C4-2B (cell line): ENCODE measurements around the gene TFB1M.

ENCODE experiments used
- CTCF ChIP-seq: fragments of 450-650 bp; conservative IDR thresholded peaks from 2 replicates; pipeline ENCODE4 v1.5.1; 2017; ENCODE audit warnings: mild to moderate bottlenecking
- ZFX ChIP-seq: fragments of 450-650 bp; IDR thresholded peaks from 2 replicates; pipeline ENCODE4 v1.6.1; 2017

GRCh38 chr6:155245193-155245592, 69.1 kb downstream of the TFB1M start:
- no peak for TF ChIP-seq CTCF
- no peak for TF ChIP-seq ZFX
